Ishikawa (cell line): ENCODE results near the gene HMGXB3.

ENCODE experiments used
- CREB1 ChIP-seq: IDR thresholded peaks from 2 replicates; pipeline ENCODE4 v1.6.1; 2012; ENCODE audit warnings: low read depth
- EP300 ChIP-seq: IDR thresholded peaks from 2 replicates; pipeline ENCODE4 v1.6.1; 2012; ENCODE audit warnings: borderline replicate concordance
- FOXM1 ChIP-seq: IDR thresholded peaks from 2 replicates; pipeline ENCODE4 v1.6.1; 2012; ENCODE audit warnings: low read depth, borderline replicate concordance
- YY1 ChIP-seq: IDR thresholded peaks from 2 replicates; pipeline ENCODE4 v1.6.1; 2012; ENCODE audit warnings: low read depth

- no peak for TF ChIP-seq EP300
- no peak for TF ChIP-seq CREB1
- no peak for TF ChIP-seq FOXM1
- TF ChIP-seq YY1 = no peak
Observed at GRCh38 chr5:150080696-150081435, 80.3 kb downstream of the HMGXB3 start.
